Adipose tissue (tissue), 3 donors: ENCODE data around the gene GZMM. TPM values are rescaled to one million over a fixed set of nuclear protein-coding genes. Genes with fewer than 3 reads are reported as not detected.
A peak's percentile ranks its signal among the peaks of the same experiment; 100 is the strongest.

Experiments used
- H3K27ac ChIP-seq: one replicate; pipeline ENCODE4 v1.5.1; 2013; ENCODE audit warnings: low read depth, low read length
- WGBS, 3 donors: extraction: QIAGEN DNeasy Blood & Tissue Kit; methylation state at CpG; one replicate each; pipeline ENCODE4 v1.1.7; 2013; 5-methylcytosine and 5-hydroxymethylcytosine counted together
- polyA plus RNA-seq, 3 donors: library from polyadenylated mRNA; stranded (reverse); fragments of 200-250 nt; gene quantifications; one replicate each; pipeline ENCODE4 v1.2.3, GENCODE V29; 2013
- donor health status: healthy with polysubstance abuse.
- donor health status: Bipolar disorder and iron deficiency.
- donor health status: healthy.

GZMM gene
- 1 to 10 TPM in 1 of 3 donors, under 1 TPM in 2; 0.63 to 2.5 (median 0.79) TPM for polyA plus RNA-seq

DNA sequence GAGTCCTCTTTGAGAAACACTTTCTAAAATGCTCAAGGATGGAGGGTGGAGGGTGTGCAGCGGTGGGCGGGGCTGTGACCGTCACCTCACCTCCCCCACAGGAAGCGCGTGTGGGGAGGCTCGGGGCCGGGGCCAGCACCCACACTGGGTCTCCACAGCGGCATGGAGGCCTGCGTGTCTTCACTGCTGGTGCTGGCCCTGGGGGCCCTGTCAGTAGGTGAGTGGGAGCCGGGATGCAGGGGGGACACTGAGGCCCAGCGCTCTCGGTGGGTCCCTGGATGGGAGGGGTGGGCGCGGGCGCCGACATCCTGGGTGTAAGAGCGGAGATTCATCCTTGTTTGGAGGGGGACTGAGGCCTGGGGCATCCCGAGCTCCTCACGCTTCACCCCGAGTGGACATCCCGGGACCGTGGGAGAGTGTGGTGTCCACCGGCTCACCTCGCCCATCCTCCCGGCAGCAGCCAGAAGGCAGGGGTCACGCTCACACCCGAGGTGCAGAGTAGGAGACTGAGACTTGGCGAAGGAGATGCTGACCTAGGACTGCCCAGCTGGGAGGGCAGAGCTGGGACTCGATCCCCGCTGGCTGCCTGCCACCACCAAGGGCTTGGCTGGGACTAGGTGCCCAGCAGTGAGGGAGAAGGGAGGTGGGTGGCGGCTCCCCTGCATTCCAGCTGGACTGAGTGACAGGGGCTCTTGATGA, at the start of gene GZMM:
TSS of gene GZMM (plus strand) at position 144 of the 699 bp plus-strand sequence. CDS start at position 163, 19 bp downstream.
- H3K27ac ChIP-seq: no peak within 1 kb of the TSS

DNA sequence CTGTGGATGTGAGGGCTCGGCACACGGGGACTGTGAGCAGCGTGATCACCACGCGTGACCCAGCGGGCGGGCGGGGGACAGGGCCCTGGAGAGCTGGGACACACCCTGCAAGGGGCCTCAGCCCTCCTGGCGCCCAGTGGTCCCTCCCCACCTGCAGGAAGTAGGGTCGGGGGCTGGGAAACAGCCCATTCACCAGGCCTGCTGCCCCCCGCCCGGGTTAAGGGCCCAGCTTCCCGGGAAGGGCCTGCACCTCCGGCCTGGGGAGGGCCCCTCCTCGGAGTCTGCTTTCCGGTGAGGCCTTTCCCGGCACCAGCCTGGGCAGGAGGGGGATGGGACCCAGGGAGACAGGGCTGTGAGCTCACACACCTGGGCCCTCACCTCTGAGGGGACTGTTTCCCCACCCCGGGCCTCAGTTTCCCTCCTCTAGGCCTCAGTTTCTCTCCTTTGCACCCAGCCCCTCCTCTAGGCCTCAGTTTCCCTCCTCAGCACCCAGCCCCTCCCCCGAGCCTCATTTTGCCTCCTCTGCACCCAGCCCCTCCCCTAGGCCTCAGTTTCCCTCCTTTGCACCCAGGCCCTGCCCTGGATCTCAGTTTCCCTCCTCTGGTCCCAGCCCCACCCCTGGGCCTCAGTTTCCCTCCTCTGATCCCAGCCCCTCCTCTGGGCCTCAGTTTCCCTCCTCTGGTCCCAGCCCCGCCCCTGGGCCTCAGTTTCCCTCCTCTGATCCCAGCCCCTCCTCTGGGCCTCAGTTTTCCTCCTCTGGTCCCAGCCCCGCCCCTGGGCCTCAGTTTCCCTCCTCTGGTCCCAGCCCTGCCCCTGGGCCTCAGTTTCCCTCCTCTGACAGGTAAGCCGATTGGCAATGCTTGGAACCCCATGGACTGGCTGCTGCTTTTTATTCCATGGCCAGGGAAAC, 49.4 kb upstream of the GZMM start:
- 34 to 42% (median 37%) methylated on average over 21 to 22 of the region's 22 CpGs for WGBS, 3 donors
- H3K27ac ChIP-seq: no peak overlapping the region

More for the DNA sequence above, at the start of gene GZMM:
- WGBS, 3 donors: 49 to 54% (median 52%) methylated on average over 25 to 31 of the region's 31 CpGs

DNA sequence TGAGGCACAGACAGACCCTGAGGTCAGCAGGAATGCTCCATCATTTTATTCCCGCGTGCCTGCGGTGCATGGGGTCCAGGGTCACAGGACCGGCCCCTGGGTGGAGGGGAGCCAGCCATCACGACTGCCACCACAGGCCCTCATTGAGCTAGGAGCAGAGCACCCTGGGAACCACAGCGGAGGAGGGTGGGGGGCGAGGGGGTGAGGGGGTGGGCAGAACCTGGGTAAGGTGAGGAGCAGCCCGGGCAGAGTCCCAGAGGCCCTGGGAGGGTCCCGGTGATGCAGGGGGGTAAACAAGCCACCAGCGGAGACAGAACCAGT, 48.8 kb upstream of the GZMM start:
- WGBS, 3 donors: 36 to 61% (median 52%) methylated on average over 10 of the region's 10 CpGs
- H3K27ac ChIP-seq: no peak overlapping the region

GRCh38 chr19:495402-496111, 48.3 kb upstream of the GZMM start:
- WGBS, 3 donors: 16 to 18% (median 16%) methylated on average over 32 of the region's 32 CpGs

DNA sequence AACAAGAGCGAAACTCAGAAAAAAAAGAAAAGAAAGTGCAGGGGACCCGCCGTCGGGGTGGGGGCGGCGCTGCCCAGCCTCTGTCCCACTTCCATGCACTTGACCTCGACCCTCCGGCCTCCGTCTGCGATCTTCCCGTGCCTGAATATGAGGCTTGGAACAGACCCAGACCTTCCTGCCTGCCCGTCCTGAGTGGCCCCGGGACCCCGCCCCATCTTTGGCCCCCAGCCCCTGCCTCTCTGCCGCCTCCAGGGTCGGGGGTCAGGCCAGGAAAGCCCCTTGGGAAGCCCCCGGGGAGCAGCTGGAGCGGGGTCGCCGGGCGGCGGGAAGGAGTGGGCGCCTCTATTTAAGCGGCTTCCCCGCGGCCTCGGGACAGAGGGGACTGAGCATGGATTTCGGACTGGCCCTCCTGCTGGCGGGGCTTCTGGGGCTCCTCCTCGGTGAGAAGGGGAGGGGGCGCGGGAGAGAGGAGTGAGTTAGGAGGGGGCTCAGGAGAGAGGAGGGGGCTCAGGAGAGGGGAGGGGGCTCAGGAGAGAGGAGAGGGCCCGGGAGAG, 47.7 kb upstream of the GZMM start, which contains the start of gene MADCAM1:
TSS of gene MADCAM1 (plus strand) at position 375 of the 554 bp plus-strand sequence. CDS start at position 389, 14 bp downstream.
- no peak within 1 kb of the TSS for H3K27ac ChIP-seq
- 6 to 7% (median 7%) methylated on average over 28 to 33 of the region's 33 CpGs for WGBS, 3 donors

More at GRCh38 chr19:495402-496111, 48.3 kb upstream of the GZMM start:
- no peak overlapping the region for H3K27ac ChIP-seq

DNA sequence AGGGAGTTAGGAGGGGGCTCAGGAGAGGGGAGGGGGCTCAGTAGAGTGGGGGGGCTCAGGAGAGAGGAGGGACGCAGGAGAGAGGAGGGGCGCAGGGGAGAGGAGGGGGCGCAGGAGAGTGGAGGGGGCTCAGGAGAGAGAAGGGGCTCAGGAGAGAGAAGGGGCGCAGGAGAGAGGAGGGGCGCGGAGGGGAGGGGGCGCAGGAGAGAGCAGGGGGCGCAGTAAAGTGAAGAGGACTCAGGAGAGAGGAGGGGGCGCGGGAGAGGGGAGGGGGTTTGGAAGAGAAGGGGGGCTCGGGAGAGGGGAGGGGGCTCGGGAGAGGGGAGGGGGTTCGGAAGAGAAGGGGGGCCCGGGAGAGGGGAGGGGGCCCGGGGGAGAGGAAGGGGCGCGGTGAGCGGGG, 46.9 kb upstream of the GZMM start:
- 8 to 9% (median 8%) methylated on average over 7 to 17 of the region's 18 CpGs for WGBS, 3 donors

DNA sequence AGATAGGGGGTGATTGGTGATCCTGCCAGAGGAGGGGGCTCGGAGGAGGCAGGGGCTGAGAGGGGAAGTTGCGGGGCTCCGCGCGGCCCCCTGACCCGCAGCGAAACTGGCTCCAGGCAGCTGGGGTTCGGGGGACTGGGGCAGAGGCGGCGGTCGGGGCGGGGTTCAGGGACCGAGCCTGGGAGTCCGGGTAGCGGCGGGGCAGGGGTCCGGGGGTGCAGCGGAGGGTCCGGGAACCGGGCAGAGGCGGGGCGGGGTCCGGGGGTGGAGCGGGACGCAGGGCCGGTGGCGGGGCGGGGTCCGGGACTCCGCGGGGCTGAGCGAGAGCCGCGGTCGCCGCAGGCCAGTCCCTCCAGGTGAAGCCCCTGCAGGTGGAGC, 46.4 kb upstream of the GZMM start:
- 0 to 3% (median 1%) methylated on average over 11 to 36 of the region's 36 CpGs for WGBS, 3 donors
- H3K27ac ChIP-seq: no peak overlapping the region

More for the DNA sequence above, 46.9 kb upstream of the GZMM start:
- H3K27ac ChIP-seq: no peak overlapping the region

DNA sequence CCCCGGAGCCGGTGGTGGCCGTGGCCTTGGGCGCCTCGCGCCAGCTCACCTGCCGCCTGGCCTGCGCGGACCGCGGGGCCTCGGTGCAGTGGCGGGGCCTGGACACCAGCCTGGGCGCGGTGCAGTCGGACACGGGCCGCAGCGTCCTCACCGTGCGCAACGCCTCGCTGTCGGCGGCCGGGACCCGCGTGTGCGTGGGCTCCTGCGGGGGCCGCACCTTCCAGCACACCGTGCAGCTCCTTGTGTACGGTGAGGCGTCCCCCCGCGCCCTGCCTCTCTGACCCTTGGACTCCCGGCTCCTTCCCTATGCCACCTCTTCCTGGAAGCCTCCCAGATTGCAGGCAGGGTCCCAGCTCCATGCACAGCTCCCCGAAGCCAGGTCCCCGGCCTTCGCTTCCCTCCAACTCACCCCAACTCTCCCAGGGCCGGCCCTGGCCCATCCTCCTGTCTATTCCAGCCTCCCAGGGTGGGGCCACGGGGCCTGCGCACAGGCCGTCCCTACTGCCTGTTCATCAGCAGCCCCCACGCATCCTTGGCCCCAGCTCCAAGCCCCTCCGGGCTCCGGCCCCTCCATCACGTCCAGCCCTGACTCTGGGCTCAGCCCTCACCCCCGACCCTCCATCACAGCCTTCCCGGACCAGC, 45.9 kb upstream of the GZMM start:
- H3K27ac ChIP-seq: no peak overlapping the region
- 5 to 12% (median 11%) methylated on average over 31 to 49 of the region's 50 CpGs for WGBS, 3 donors

GRCh38 chr19:498511-498891, 45.4 kb upstream of the GZMM start:
- no peak overlapping the region for H3K27ac ChIP-seq
- 13 to 27% (median 27%) methylated on average over 18 to 26 of the region's 26 CpGs for WGBS, 3 donors

DNA sequence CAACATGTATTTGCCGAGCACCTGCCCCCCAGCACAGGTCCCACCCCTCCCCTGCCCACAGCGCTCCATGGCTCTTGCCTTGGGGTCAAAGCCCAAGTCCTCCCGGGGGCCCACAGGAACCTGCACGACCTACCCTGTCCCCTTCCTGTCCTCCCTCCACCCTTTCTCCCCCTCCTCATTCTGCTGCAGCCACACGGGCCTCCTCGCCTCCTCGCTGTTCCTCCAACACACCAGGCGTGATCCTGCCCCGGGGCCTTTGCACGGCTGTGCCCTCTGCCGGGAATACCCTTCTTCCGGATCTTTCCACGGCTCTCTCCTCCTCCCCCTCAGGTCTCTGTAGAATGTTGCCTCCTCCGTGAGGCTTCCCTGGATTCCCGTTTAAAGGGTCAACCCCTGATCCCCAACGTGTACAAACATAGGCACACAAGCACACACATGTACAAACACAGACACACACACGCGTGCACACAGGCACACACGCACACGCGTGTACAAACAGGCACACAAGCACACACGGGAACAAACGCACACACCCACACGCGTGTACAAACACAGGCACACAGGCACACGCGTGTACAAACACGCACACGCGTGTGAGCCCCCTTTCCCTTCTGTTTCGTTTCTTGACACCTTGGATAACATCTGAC, 44.8 kb upstream of the GZMM start:
- no peak overlapping the region for H3K27ac ChIP-seq
- 71 to 81% (median 78%) methylated on average over 31 of the region's 31 CpGs for WGBS, 3 donors

DNA sequence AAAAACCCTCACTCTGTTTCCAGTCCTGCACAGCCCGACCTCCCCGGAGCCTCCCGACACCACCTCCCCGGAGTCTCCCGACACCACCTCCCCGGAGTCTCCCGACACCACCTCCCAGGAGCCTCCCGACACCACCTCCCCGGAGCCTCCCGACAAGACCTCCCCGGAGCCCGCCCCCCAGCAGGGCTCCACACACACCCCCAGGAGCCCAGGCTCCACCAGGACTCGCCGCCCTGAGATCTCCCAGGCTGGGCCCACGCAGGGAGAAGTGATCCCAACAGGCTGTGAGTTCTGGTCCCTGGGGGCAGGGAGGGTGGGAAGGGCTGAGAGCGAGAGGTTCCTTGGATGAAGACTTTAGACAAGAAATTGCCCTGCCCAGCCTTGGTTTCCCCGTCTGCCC, 42.2 kb upstream of the GZMM start:
- no peak overlapping the region for H3K27ac ChIP-seq
- 82 to 87% (median 82%) methylated on average over 17 of the region's 17 CpGs for WGBS, 3 donors

GRCh38 chr19:504616-505015, 39.2 kb upstream of the GZMM start:
- 84 to 92% (median 90%) methylated on average over 14 of the region's 14 CpGs for WGBS, 3 donors
- H3K27ac ChIP-seq: no peak overlapping the region

DNA sequence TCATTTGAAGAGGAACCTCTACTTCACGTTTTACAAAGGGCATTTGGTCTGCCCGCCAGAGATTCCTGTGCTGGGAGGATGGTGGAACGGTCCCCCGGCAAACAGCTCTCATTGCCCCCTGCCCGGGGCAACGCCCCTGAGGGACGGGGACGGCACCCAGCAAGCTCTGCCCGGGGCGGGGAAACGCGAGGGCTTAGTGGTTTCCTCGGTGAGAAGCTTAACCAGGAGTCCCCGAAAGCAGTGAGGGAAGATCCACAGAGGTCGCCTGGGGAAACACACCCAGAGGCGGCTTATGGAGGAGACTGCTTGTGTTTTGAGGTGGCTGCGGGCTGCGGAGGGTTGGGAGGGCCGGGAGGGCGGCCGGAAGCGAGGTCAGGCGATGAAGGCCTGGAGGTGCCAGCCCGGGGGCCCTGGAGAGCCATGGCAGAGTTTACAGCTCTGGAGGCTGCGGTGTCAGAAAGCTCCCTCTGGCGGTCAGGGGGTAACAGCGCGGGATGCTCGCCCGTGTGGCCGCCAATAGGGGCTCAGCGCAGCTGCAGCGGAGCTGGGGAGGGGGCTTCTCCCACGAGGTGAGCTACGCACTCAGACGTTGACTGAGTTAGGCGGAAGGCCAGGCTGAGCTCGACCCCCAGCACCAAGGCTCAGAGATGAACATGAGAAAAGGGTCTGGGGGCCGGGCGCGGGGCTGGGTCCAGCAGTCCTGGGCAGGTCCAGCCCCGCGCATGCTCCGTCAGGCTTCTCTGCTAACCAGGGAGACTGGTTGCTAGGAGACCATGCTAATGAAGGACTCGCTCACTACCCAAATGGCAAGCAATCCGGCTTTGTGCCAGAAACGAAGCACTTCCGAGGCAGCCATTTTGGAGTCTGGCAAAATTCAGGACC, 37.2 kb upstream of the GZMM start:
- WGBS, 3 donors: 2 to 6% (median 3%) methylated on average over 48 of the region's 48 CpGs
- peak overlapping the region; percentile 82 for H3K27ac ChIP-seq

- peak within 1 kb of the TSS; percentile 82 for H3K27ac ChIP-seq
- WGBS, 3 donors: 0 to 1% (median 1%) methylated on average over 78 to 81 of the region's 81 CpGs
These were observed 36.3 kb upstream of the GZMM start, which contains the start of gene TPGS1 for GRCh38 chr19:507286-508203. TSS of gene TPGS1 (plus strand) at chr19:507497. CDS start at chr19:507507, 10 bp downstream.

GRCh38 chr19:508204-509150, 35.4 kb upstream of the GZMM start:
- 56 to 62% (median 61%) methylated on average over 32 of the region's 32 CpGs for WGBS, 3 donors
- no peak overlapping the region for H3K27ac ChIP-seq
